HPDE6-E6E7 (cell line): Measurements from ENCODE around the gene FOXP1.

Experiments
- DNase-seq: peaks from one replicate; pipeline ENCODE4 v3.0.0; 2011; ENCODE audit warnings: missing footprints; ENCODE audit errors: extremely low spot score

Gene FOXP1

GRCh38 chr3:71309342-71309741 lies 274.2 kb downstream of the FOXP1 start:
- no peak for DNase-seq

GRCh38 chr3:71308836-71309235 lies 274.7 kb downstream of the FOXP1 start:
- DNase-seq: no peak

GRCh38 chr3:71307991-71308697 lies 275.4 kb downstream of the FOXP1 start:
- no peak for DNase-seq

- DNase-seq: no peak
Measured at GRCh38 chr3:71305231-71306206, 278.0 kb downstream of the FOXP1 start.

- no peak for DNase-seq
Measured at GRCh38 chr3:71304684-71305083, 278.8 kb downstream of the FOXP1 start.

- DNase-seq: no peak
Measured at GRCh38 chr3:71304247-71304646, 279.3 kb downstream of the FOXP1 start.

- DNase-seq: no peak
Measured at GRCh38 chr3:71303627-71304200, 279.8 kb downstream of the FOXP1 start.

- no peak for DNase-seq
Measured at GRCh38 chr3:71302604-71303003, 280.9 kb downstream of the FOXP1 start.

- DNase-seq: no peak
Measured at GRCh38 chr3:71300951-71301393, 282.6 kb downstream of the FOXP1 start.

GRCh38 chr3:71299160-71299559 lies 284.4 kb downstream of the FOXP1 start:
- no peak for DNase-seq

GRCh38 chr3:71294919-71295318 lies 288.6 kb downstream of the FOXP1 start:
- DNase-seq: no peak

GRCh38 chr3:71290301-71290700 lies 293.2 kb downstream of the FOXP1 start:
- DNase-seq: no peak

GRCh38 chr3:71288269-71288930 lies 295.1 kb downstream of the FOXP1 start:
- DNase-seq: no peak

GRCh38 chr3:71285086-71285485 lies 298.4 kb downstream of the FOXP1 start:
- DNase-seq: no peak

GRCh38 chr3:71282976-71283375 lies 300.6 kb downstream of the FOXP1 start:
- no peak for DNase-seq

- no peak for DNase-seq
Measured at GRCh38 chr3:71281280-71281679, 302.2 kb downstream of the FOXP1 start.

- no peak for DNase-seq
Measured at GRCh38 chr3:71277341-71277740, 306.2 kb downstream of the FOXP1 start.

GRCh38 chr3:71276531-71276930 lies 307.0 kb downstream of the FOXP1 start:
- DNase-seq: no peak

GRCh38 chr3:71273453-71273852 lies 310.1 kb downstream of the FOXP1 start:
- no peak for DNase-seq

GRCh38 chr3:71271596-71271995 lies 311.9 kb downstream of the FOXP1 start:
- no peak for DNase-seq

GRCh38 chr3:71269906-71270305 lies 313.6 kb downstream of the FOXP1 start:
- no peak for DNase-seq

GRCh38 chr3:71268462-71268999 lies 315.0 kb downstream of the FOXP1 start:
- no peak for DNase-seq
